ENCODE results near the gene ELAVL3. TPM values are rescaled to one million over a fixed set of nuclear protein-coding genes. Genes with fewer than 3 reads are reported as not detected.

ELAVL3 gene
- total and polyA plus RNA-seq, 2 of the 8 experiments (the other 6 are each of a cell fraction or from before 2014, with no cell fraction given), result 0.80 to 1.0 TPM

DNA sequence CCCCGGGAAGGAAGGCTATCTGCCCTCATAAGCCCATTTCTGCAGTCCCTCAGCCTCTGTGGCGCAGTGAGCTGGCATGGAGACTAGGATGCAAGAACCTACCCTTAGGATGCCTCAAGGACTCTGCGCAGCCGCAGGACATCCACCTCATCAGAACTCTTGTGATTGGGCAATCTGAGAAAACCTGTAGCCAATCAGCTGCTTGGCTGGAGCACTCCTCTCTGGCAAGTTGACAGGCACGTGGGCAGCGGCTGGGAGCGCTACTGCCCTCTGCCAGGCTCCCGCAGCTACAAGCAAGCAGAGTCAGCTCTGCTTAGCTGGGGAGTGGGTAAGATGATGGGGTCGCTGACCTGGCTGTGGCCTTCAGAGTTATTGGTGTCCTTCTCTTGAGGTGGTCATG lies 49.6 kb upstream of the ELAVL3 start:
- H3K23me2 ChIP-seq (ENCODE audit: low read depth, low read length), result peaks cover 4% of the 10 kb centered on the region; the same call in 1 of the 2 replicates
- POLR2A ChIA-PET (ENCODE audit: partially characterized antibody), result interaction anchor here (1.5 to 2.8 kb wide), 2 partner anchors 28 to 67 kb away, joined by 3 to 9 read pairs; partner anchors contain the start of gene ELOF1
- H3K4me3 ChIP-seq (ENCODE audit: extremely low read depth in 1 of 4, insufficient read depth in 2 of 4, low read depth in 3 of 4, low read length in 4 of 4), result no peak overlapping the region
- no peak overlapping the region for H3K56ac ChIP-seq (replicated peaks; ENCODE audit: insufficient read length, low read depth, low read length)
- no peak overlapping the region for H2BK12ac ChIP-seq (ENCODE audit: low read depth, low read length)
- CTCF ChIA-PET (ENCODE audit: partially characterized antibody), result interaction anchor here (0.5 to 2.2 kb wide), 7 partner anchors 8 to 168 kb away, joined by 3 to 9 read pairs (median 3); partner anchors contain the start of genes CNN1 and ZNF653
- no peak overlapping the region for H4K8ac ChIP-seq (ENCODE audit: extremely low read depth, insufficient read depth, low read length)
- 19% methylated on average over 9 of the region's 9 CpGs; no CpG with 5 or more reads in 1 of the 2 experiments for WGBS, 2 experiments (ENCODE audit: extremely low coverage in 1 of 2, insufficient coverage in 1 of 2, insufficient read length in 1 of 2, insufficient replicate concordance in 2 of 2, low coverage in 1 of 2, low lambda C conversion rate in 2 of 2, missing lambda C conversion rate in 1 of 2)
- H4K5ac ChIP-seq (ENCODE audit: insufficient read length, low read depth, low read length), result no peak overlapping the region
- H3K4me2 ChIP-seq (ENCODE audit: insufficient read depth in 1 of 2, low read depth in 2 of 2, low read length in 2 of 2), result no peak overlapping the region
- no peaks in the 10 kb centered on the region for H3K79me1 ChIP-seq (ENCODE audit: low read depth, low read length)
- H3K4ac ChIP-seq (replicated peaks; ENCODE audit: insufficient read length, low read depth, low read length), result no peak overlapping the region
- no peak overlapping the region for H2AK5ac ChIP-seq (ENCODE audit: low read depth, low read length)
- H3K79me2 ChIP-seq (ENCODE audit: control insufficient read depth in 1 of 2, insufficient read depth in 2 of 2, low read length in 2 of 2), result no peaks in the 10 kb centered on the region
- H3K4me1 ChIP-seq (replicated peaks in 1 of 4; ENCODE audit: control insufficient read depth in 3 of 4, insufficient read depth in 4 of 4, low read length in 3 of 4), result no peaks in the 10 kb centered on the region; a peak in 3 of 7 replicates
- H2BK5ac ChIP-seq (ENCODE audit: low read depth, low read length), result no peak overlapping the region
- H2BK15ac ChIP-seq (ENCODE audit: low read length), result no peak overlapping the region
- peak; percentile 82 to 83 for DNase-seq (ENCODE audit: low read depth in 1 of 2, low spot score in 2 of 2)
- H3K14ac ChIP-seq (ENCODE audit: insufficient read length), result no peak overlapping the region
- no peaks in the 10 kb centered on the region for H4K20me1 ChIP-seq (replicated peaks in 1 of 2; ENCODE audit: control insufficient read depth in 1 of 2, insufficient read depth in 2 of 2, low read length in 2 of 2)
- no peak overlapping the region for H2AFZ ChIP-seq (ENCODE audit: low read length)
- H4K91ac ChIP-seq (replicated peaks; ENCODE audit: insufficient read length, low read length), result no peak overlapping the region
- H3K9ac ChIP-seq (replicated peaks in 1 of 4; ENCODE audit: extremely low read depth in 1 of 4, low read depth in 3 of 4, low read length in 3 of 4), result no peak overlapping the region
- H3K9me3 ChIP-seq (ENCODE audit: insufficient read depth in 2 of 2, low read depth in 1 of 2, low read length in 1 of 2), result no peaks in the 10 kb centered on the region
- no peak overlapping the region for H3K23ac ChIP-seq (ENCODE audit: insufficient read length)
- H3K27me3 ChIP-seq (replicated peaks in 1 of 4; ENCODE audit: control insufficient read depth in 3 of 4, extremely low read depth in 1 of 4, insufficient read depth in 3 of 4, low read length in 3 of 4), result no peaks in the 10 kb centered on the region; a peak in 1 of 7 replicates
- H3K36me3 ChIP-seq (ENCODE audit: control insufficient read depth in 2 of 4, insufficient read depth in 4 of 4, low read length in 3 of 4), result no peaks in the 10 kb centered on the region
- no peak overlapping the region for H3K18ac ChIP-seq (ENCODE audit: extremely low read depth, low read length)
- no peak overlapping the region for H2BK20ac ChIP-seq (ENCODE audit: low read length)
- no peak overlapping the region for H3K27ac ChIP-seq (ENCODE audit: low read depth, low read length)
- FAIRE-seq, result peak; percentile 75
- H2BK120ac ChIP-seq (replicated peaks; ENCODE audit: low read depth, low read length), result no peak overlapping the region
- no peak for TF ChIP-seq POLR2A (IDR thresholded peaks at IDR 0.05; ENCODE audit: control extremely low read depth in 1 of 2, low read depth in 2 of 2, low read length in 2 of 2)
- TF ChIP-seq SAP30 (IDR thresholded peaks at IDR 0.05; ENCODE audit: insufficient read depth, insufficient replicate concordance, low read length), result peak; percentile 93
- TF ChIP-seq JUN (IDR thresholded peaks at IDR 0.05; ENCODE audit: low read depth, low read length), result no peak
- TF ChIP-seq CREB1 (IDR thresholded peaks at IDR 0.05), result peak; percentile 46; the same call in 1 of the 2 replicates
- no peak for TF ChIP-seq BACH1 (IDR thresholded peaks at IDR 0.05; ENCODE audit: low read length)
- TF ChIP-seq, protein P1, sequence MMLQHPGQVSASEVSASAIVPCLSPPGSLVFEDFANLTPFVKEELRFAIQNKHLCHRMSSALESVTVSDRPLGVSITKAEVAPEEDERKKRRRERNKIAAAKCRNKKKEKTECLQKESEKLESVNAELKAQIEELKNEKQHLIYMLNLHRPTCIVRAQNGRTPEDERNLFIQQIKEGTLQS (IDR thresholded peaks at IDR 0.05; ENCODE audit: insufficient read depth, low read depth, low read length), result 0 out of 2 replicates have a peak, but pooled peaks have one; percentile 29
- TF ChIP-seq RAD21 (IDR thresholded peaks at IDR 0.05 in 1 of 2, conservative IDR thresholded peaks at IDR 0.05 in 1 of 2; ENCODE audit: low read depth in 2 of 2, low read length in 2 of 2), result peak; percentile 33 to 39; a peak in 3 of 4 replicates
- TF ChIP-seq HDAC2 (IDR thresholded peaks at IDR 0.05; ENCODE audit: borderline replicate concordance in 1 of 2, low read depth in 2 of 2, low read length in 2 of 2), result peak in 1 of 2 experiments; percentile 89; a peak in 1 of 4 replicates
- TF ChIP-seq CEBPB (IDR thresholded peaks at IDR 0.05; ENCODE audit: low read depth, low read length), result peak; percentile 92
- TF ChIP-seq KDM4A (IDR thresholded peaks at IDR 0.05; ENCODE audit: low read depth, low read length, severe bottlenecking), result no peak
- peak; percentile 59; the same call in 1 of the 2 replicates for TF ChIP-seq CHD2 (IDR thresholded peaks at IDR 0.05; ENCODE audit: low read length)
- TF ChIP-seq CHD1 (IDR thresholded peaks at IDR 0.05; ENCODE audit: low read depth, low read length), result no peak
